ENCODE results near the gene NSF.
"Not testable (repeated sequence)": the region's sequence is repeated elsewhere in the genome, so short reads cannot be mapped to it uniquely, and the experiment has no call there.

NSF gene

GRCh38 chr17:46780003-46780373, 189.5 kb downstream of the NSF start:
- no peak for DNase-seq

- peak; percentile 36 for DNase-seq
These were observed 191.9 kb downstream of the NSF start for GRCh38 chr17:46782250-46782953.

GRCh38 chr17:46783031-46783593, 192.6 kb downstream of the NSF start:
- no peak for DNase-seq

GRCh38 chr17:46785696-46786095, 195.2 kb downstream of the NSF start:
- DNase-seq, result peak; percentile 16

- no peak for DNase-seq
These were observed 197.0 kb downstream of the NSF start for GRCh38 chr17:46787478-46787877.

- DNase-seq, result no peak
These were observed 197.8 kb downstream of the NSF start for GRCh38 chr17:46788300-46788699.

- no peak for DNase-seq
These were observed 198.3 kb downstream of the NSF start for GRCh38 chr17:46788796-46789195.

- no peak for DNase-seq
These were observed 199.1 kb downstream of the NSF start for GRCh38 chr17:46789610-46790009.

- no peak for DNase-seq
These were observed 199.7 kb downstream of the NSF start for GRCh38 chr17:46790216-46790615.

- no peak for DNase-seq
These were observed 201.1 kb downstream of the NSF start for GRCh38 chr17:46791531-46791930.

- no peak for DNase-seq
These were observed 201.6 kb downstream of the NSF start for GRCh38 chr17:46792071-46792470.

- not testable (repeated sequence) for DNase-seq
These were observed 202.6 kb downstream of the NSF start for GRCh38 chr17:46793023-46793422.

GRCh38 chr17:46793541-46793940, 203.1 kb downstream of the NSF start:
- DNase-seq, result no peak

GRCh38 chr17:46794318-46794717, 203.8 kb downstream of the NSF start:
- no peak for DNase-seq

- peak; percentile 22 for DNase-seq
These were observed 205.0 kb downstream of the NSF start for GRCh38 chr17:46795379-46795952.

GRCh38 chr17:46796084-46796483, 205.6 kb downstream of the NSF start:
- no peak for DNase-seq

GRCh38 chr17:46796524-46796923, 206.1 kb downstream of the NSF start:
- no peak for DNase-seq

- no peak for DNase-seq
These were observed 206.6 kb downstream of the NSF start for GRCh38 chr17:46796956-46797530.

GRCh38 chr17:46800573-46800972, 210.1 kb downstream of the NSF start:
- no peak for DNase-seq

GRCh38 chr17:46802800-46803199, 212.3 kb downstream of the NSF start:
- DNase-seq, result no peak

GRCh38 chr17:46803544-46803943, 213.1 kb downstream of the NSF start:
- no peak for DNase-seq

GRCh38 chr17:46805771-46806170, 215.3 kb downstream of the NSF start:
- DNase-seq, result no peak
